Measurements from ENCODE around the gene MKRN2.

DNA sequence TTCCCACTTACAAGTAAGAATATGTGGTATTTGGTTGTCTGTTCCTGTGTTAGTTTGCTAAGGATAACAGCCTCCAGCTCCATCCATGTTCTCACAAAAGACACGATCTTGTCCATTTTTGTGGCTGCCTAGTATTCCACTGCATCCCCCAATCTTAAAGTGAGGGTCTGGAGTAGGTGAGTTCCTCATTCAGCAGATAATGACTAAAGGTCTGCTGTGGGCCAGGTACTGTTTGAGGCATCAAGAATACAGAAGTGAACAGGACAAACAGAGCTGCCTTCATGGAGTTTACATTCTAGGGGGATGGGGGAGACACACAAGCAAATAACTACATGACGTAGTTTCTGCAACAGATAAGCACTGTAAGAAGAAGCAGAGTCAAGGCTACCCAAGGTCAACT lies 35.9 kb upstream of the MKRN2 start:
- TF ChIP-seq EZH2 (IDR thresholded peaks at IDR 0.05; ENCODE audit: insufficient read depth, poor library complexity, severe bottlenecking) (no peak), EZH2phosphoT487 (IDR thresholded peaks at IDR 0.05; ENCODE audit: insufficient read depth, low read depth) (no peak)
